Mesenchymal stem cell (in vitro differentiated cells and primary cell): ENCODE data around the gene MCM5.

Experiments used
- DNase-seq: peaks from one replicate; pipeline ENCODE4 v3.0.0-alpha.2; 2013
- H2AFZ ChIP-seq: one replicate; pipeline ENCODE4 v1.6.1; 2013; ENCODE audit warnings: low read depth, mild to moderate bottlenecking, control low read depth, inconsistent platforms, low read length, moderate library complexity
- H2AK5ac ChIP-seq: 2 replicates; pipeline ENCODE4 v1.6.1; 2013; ENCODE audit warnings: low read length, moderate library complexity, mild to moderate bottlenecking, inconsistent platforms; ENCODE audit not compliant: severe bottlenecking
- H2BK120ac ChIP-seq: one replicate; pipeline ENCODE4 v1.6.1; 2013; ENCODE audit warnings: low read depth, mild to moderate bottlenecking, inconsistent platforms, low read length, moderate library complexity
- H2BK12ac ChIP-seq, 2 experiments: one replicate each; pipeline ENCODE4 v1.6.1; 2013; ENCODE audit warnings: inconsistent platforms in 2 of 2, low read length in 2 of 2, mild to moderate bottlenecking in 2 of 2, moderate library complexity in 2 of 2, control low read depth in 1 of 2
- H2BK15ac ChIP-seq: one replicate; pipeline ENCODE4 v1.6.1; 2013; ENCODE audit warnings: mild to moderate bottlenecking, low read depth, inconsistent platforms; ENCODE audit not compliant: poor library complexity, severe bottlenecking
- H2BK5ac ChIP-seq: 2 replicates; pipeline ENCODE4 v1.6.1; 2013; ENCODE audit warnings: low read depth, mild to moderate bottlenecking, low read length, control low read depth, inconsistent platforms; ENCODE audit not compliant: poor library complexity, severe bottlenecking
- H3K14ac ChIP-seq, 2 experiments: one replicate each; pipeline ENCODE4 v1.6.1; 2013; ENCODE audit warnings: inconsistent platforms in 2 of 2, low read length in 2 of 2, control low read depth in 1 of 2, mild to moderate bottlenecking in 1 of 2, moderate library complexity in 1 of 2
- H3K18ac ChIP-seq, 2 experiments: one replicate each; pipeline ENCODE4 v1.6.1; 2013; ENCODE audit warnings: inconsistent platforms in 2 of 2, low read length in 2 of 2, control low read depth in 1 of 2, low read depth in 1 of 2, mild to moderate bottlenecking in 1 of 2
- H3K23ac ChIP-seq, 2 experiments: one replicate each; pipeline ENCODE4 v1.6.1; 2013; ENCODE audit warnings: inconsistent platforms in 2 of 2, low read length in 2 of 2, mild to moderate bottlenecking in 2 of 2, moderate library complexity in 2 of 2, control low read depth in 1 of 2
- H3K27ac ChIP-seq: 2 replicates; pipeline ENCODE4 v1.5.1; 2013; ENCODE audit warnings: mild to moderate bottlenecking, moderate library complexity, low read length, control low read depth, inconsistent platforms; ENCODE audit not compliant: poor library complexity, severe bottlenecking
- H3K27me3 ChIP-seq, 2 experiments: 2 replicates each; pipeline versions ENCODE4 v1.6.1 to v1.7.0; 2013; ENCODE audit warnings: low read length in 2 of 2, mild to moderate bottlenecking in 2 of 2, moderate library complexity in 2 of 2, control low read depth in 1 of 2, inconsistent platforms in 1 of 2; ENCODE audit not compliant: control insufficient read depth in 1 of 2, insufficient read depth in 1 of 2
- H3K36me3 ChIP-seq, 2 experiments: 2 replicates each; pipeline versions ENCODE4 v1.6.1 to v1.7.0; 2013; ENCODE audit warnings: low read length in 2 of 2, control low read depth in 1 of 2, inconsistent platforms in 1 of 2, low read depth in 1 of 2, mild to moderate bottlenecking in 1 of 2; ENCODE audit not compliant: insufficient read depth in 2 of 2, control insufficient read depth in 1 of 2
- H3K4ac ChIP-seq, 2 experiments: one replicate each; pipeline ENCODE4 v1.6.1; 2013; ENCODE audit warnings: inconsistent platforms in 2 of 2, low read length in 2 of 2, mild to moderate bottlenecking in 2 of 2, moderate library complexity in 2 of 2, control low read depth in 1 of 2, low read depth in 1 of 2
- H3K4me1 ChIP-seq: 2 replicates; pipeline ENCODE4 v1.6.1; 2013; ENCODE audit warnings: low read depth, low read length, control low read depth; ENCODE audit not compliant: control insufficient read depth, insufficient read depth
- H3K4me2 ChIP-seq: 2 replicates; pipeline ENCODE4 v1.6.1; 2013; ENCODE audit warnings: low read length, mild to moderate bottlenecking, inconsistent platforms; ENCODE audit not compliant: poor library complexity, severe bottlenecking
- H3K4me3 ChIP-seq, 2 experiments: 2 replicates each; pipeline versions ENCODE4 v1.5.1 to v1.7.0; 2013; ENCODE audit warnings: low read length in 2 of 2, mild to moderate bottlenecking in 2 of 2, control low read depth in 1 of 2, low read depth in 1 of 2; ENCODE audit not compliant: insufficient read depth in 1 of 2
- H3K79me1 ChIP-seq: replicated peaks from 2 replicates; pipeline ENCODE4 v1.6.1; 2013; ENCODE audit warnings: mild to moderate bottlenecking, control low read depth, low read length, inconsistent platforms; ENCODE audit not compliant: poor library complexity, severe bottlenecking
- H3K9ac ChIP-seq: 2 replicates; pipeline ENCODE4 v1.7.0; 2013; ENCODE audit warnings: mild to moderate bottlenecking, low read length, moderate library complexity
- H3K9me3 ChIP-seq: 2 replicates; pipeline ENCODE4 v1.7.0; 2013; ENCODE audit warnings: mild to moderate bottlenecking, low read length; ENCODE audit not compliant: control insufficient read depth
- H4K8ac ChIP-seq: one replicate; pipeline ENCODE4 v1.6.1; 2013; ENCODE audit warnings: inconsistent platforms, mild to moderate bottlenecking, low read length, moderate library complexity
- H4K91ac ChIP-seq: one replicate; pipeline ENCODE4 v1.6.1; 2013; ENCODE audit warnings: mild to moderate bottlenecking, low read length, inconsistent platforms
- WGBS: methylation state at CpG from one replicate; pipeline ENCODE4 v1.1.7; 2013; ENCODE audit warnings: mixed read lengths; 5-methylcytosine and 5-hydroxymethylcytosine counted together

Gene MCM5

GRCh38 chr22:35381424-35382009 is 18.4 kb upstream of the MCM5 start:
- WGBS = 82% methylated on average over 4 of the region's 5 CpGs
- Histone ChIP-seq H3K9me3 (no peaks in the 10 kb centered on the region), H3K18ac (peak overlapping the region in 1 of 2 experiments; percentile 81), H3K4me3 (peak overlapping the region in 1 of 2 experiments; percentile 86), H3K9ac (peak overlapping the region; percentile 98), H3K27me3 (no peaks in the 10 kb centered on the region), H3K79me1 (no peaks in the 10 kb centered on the region), H3K23ac (no peak overlapping the region), H3K36me3 (peaks cover 9 to 37% of the 10 kb centered on the region in 2 experiments), H2AK5ac (no peak overlapping the region), H2BK120ac (no peak overlapping the region), H3K4me1 (peaks cover 17% of the 10 kb centered on the region), H2BK15ac (peak overlapping the region; percentile 82), H2BK5ac (no peak overlapping the region), H3K27ac (no peak overlapping the region), H2BK12ac (peak overlapping the region in 1 of 2 experiments; percentile 91), H2AFZ (no peak overlapping the region), H3K14ac (peak overlapping the region in 1 of 2 experiments; percentile 94), H3K4me2 (peak overlapping the region; percentile 77), H3K4ac (peak overlapping the region in 1 of 2 experiments; percentile 94), H4K8ac (no peak overlapping the region), H4K91ac (no peak overlapping the region)
- no peak for DNase-seq

DNA sequence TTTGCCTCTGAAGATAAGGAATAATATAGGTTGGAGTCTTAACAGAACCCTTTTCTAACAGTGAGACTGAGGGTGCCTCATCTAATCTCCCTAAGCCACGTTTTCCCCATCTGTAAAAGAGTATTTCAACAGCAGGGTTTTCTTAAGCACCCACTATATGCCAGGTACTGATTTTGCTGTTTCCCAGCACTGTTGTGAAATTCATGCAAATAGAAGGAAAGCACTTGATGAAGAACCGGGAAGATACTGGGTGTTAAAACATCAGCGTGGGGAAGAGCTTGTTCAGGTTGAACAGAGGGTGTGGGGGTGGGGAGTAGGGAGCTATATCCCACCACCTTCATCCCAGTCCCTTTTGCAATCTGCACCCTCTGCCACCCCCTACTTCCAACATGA is 16.3 kb upstream of the MCM5 start:
- Histone ChIP-seq H3K36me3 (peaks cover 21 to 58% of the 10 kb centered on the region in 2 experiments), H4K91ac (no peak overlapping the region), H3K9ac (peak overlapping the region; percentile 98), H3K4me2 (no peak overlapping the region), H3K4me3 (peak overlapping the region in 1 of 2 experiments; percentile 86), H2BK15ac (no peak overlapping the region), H3K79me1 (no peaks in the 10 kb centered on the region), H3K18ac (no peak overlapping the region), H2BK5ac (no peak overlapping the region), H2BK120ac (no peak overlapping the region), H3K27ac (no peak overlapping the region), H3K4me1 (peaks cover 14% of the 10 kb centered on the region), H3K27me3 (no peaks in the 10 kb centered on the region), H2AFZ (no peak overlapping the region), H2BK12ac (no peak overlapping the region), H4K8ac (no peak overlapping the region), H3K14ac (no peak overlapping the region), H2AK5ac (no peak overlapping the region), H3K9me3 (no peaks in the 10 kb centered on the region), H3K4ac (no peak overlapping the region), H3K23ac (no peak overlapping the region)
- no peak for DNase-seq
- WGBS = 67% methylated on average over 1 of the region's 3 CpGs

DNA sequence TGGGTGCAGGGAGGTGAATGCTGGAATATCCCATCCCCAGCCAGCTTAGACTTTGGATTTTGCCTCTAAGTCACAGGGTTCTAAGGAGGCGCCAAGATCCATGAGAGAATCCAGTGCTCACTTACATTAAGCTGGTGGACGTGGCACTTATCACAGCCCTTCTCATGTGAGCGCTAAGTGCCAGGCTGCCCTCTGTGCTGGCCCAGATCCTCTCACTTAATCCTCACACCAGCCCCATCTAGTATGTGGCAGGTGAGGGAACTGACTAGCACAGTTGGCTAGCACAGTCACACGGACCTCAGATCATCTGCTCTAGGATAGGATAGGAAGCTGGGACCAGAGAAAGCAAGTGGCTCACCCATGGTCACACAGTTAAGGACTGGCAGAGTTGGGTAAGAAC is 15.4 kb upstream of the MCM5 start:
- no peak overlapping the region for H2AFZ ChIP-seq
- H4K91ac ChIP-seq = no peak overlapping the region
- H2BK15ac ChIP-seq = no peak overlapping the region
- no peak overlapping the region for H3K27ac ChIP-seq
- no peak overlapping the region for H3K4me2 ChIP-seq
- H2BK120ac ChIP-seq = no peak overlapping the region
- WGBS = 89% methylated on average over 3 of the region's 4 CpGs
- H3K14ac ChIP-seq = no peak overlapping the region
- H2BK12ac ChIP-seq = no peak overlapping the region
- H4K8ac ChIP-seq = no peak overlapping the region
- no peaks in the 10 kb centered on the region for H3K9me3 ChIP-seq
- no peak overlapping the region for H2BK5ac ChIP-seq
- H3K4me1 ChIP-seq = peaks cover 12% of the 10 kb centered on the region
- H3K9ac ChIP-seq = peak overlapping the region; percentile 98
- H3K36me3 ChIP-seq = peaks cover 21 to 66% of the 10 kb centered on the region in 2 experiments
- no peaks in the 10 kb centered on the region for H3K79me1 ChIP-seq
- H3K27me3 ChIP-seq = no peaks in the 10 kb centered on the region
- H2AK5ac ChIP-seq = no peak overlapping the region
- no peak overlapping the region for H3K23ac ChIP-seq
- no peak overlapping the region for H3K18ac ChIP-seq
- DNase-seq = no peak
- H3K4me3 ChIP-seq = peak overlapping the region in 1 of 2 experiments; percentile 86
- no peak overlapping the region for H3K4ac ChIP-seq

DNA sequence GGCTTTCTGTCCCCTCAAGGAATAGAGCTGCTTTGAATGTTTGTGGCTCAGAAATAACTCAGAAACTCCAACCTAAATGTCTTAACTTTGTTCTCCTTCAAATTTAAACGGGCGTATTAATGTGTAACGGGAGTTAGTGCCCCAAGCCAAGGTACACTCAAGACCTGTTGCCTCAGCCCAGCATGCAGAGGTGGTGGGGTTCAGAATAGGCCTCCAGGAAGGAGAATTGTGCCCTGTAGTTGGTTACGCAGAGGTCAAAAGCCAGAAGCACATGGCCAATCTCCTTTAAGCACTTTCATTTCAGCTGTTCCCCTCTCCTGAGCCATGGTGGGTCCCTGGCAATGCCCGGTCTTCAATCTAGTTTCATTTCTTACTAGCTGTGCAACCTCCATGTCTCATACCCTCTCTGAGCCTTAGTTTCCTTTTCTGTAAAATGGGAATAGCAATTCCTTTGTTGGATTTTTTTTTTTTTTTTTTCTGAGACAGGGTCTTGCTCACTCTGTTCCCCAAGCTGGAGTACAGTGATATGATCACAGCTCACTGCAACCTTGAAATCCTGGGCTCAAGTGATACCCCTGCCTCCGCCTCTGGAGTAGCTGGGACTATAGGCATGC is 14.9 kb upstream of the MCM5 start:
- no peak overlapping the region for H3K18ac ChIP-seq
- no peak overlapping the region for H4K91ac ChIP-seq
- H3K9ac ChIP-seq = peak overlapping the region; percentile 98
- H2AFZ ChIP-seq = no peak overlapping the region
- H2BK12ac ChIP-seq = no peak overlapping the region
- H3K4ac ChIP-seq = no peak overlapping the region
- H2BK15ac ChIP-seq = no peak overlapping the region
- no peaks in the 10 kb centered on the region for H3K79me1 ChIP-seq
- no peaks in the 10 kb centered on the region for H3K9me3 ChIP-seq
- no peak overlapping the region for H3K4me2 ChIP-seq
- H3K4me3 ChIP-seq = peak overlapping the region in 1 of 2 experiments; percentile 86
- H3K27me3 ChIP-seq = no peaks in the 10 kb centered on the region
- no peak for DNase-seq
- no peak overlapping the region for H4K8ac ChIP-seq
- no peak overlapping the region for H2BK5ac ChIP-seq
- H3K14ac ChIP-seq = no peak overlapping the region
- WGBS = 96% methylated on average over 6 of the region's 6 CpGs
- H3K23ac ChIP-seq = no peak overlapping the region
- no peak overlapping the region for H2BK120ac ChIP-seq
- H2AK5ac ChIP-seq = no peak overlapping the region
- peaks cover 27 to 71% of the 10 kb centered on the region in 2 experiments for H3K36me3 ChIP-seq
- H3K4me1 ChIP-seq = peaks cover 11% of the 10 kb centered on the region
- no peak overlapping the region for H3K27ac ChIP-seq
